AG10803 (cell line): ENCODE data around the gene POLR1H.

Experiments
- DNase-seq: peaks from one replicate; pipeline ENCODE4 v3.0.0; 2010; ENCODE audit warnings: low read depth
- H3K4me3 ChIP-seq: 2 replicates; pipeline ENCODE4 v1.5.1; 2011; ENCODE audit warnings: mild to moderate bottlenecking, low read length, control low read depth
- TF ChIP-seq, protein P1 (sequence below): conservative IDR thresholded peaks from 2 replicates; pipeline ENCODE4 v1.5.1; 2011; ENCODE audit warnings: mild to moderate bottlenecking, low read length, control low read depth, inconsistent platforms

Gene POLR1H

DNA sequence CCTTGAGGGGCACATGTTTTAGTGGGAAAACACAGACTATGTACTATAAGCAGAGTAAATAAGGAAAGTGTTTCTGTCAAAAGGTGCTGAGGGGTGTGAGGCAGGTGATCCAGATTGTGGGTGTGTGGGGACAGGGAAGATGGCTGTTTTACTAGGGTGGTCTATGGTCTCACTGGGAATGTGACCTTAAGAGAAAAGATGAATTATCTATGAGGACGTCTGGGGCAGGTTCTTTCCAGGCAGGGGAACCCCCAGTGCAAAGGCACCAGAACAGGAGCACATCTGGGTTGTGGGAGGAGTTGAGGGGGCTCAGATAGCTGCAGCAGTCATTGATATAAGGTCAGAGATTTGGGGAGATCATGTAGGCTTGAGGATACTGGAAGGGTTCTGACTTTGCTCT lies 18.2 kb upstream of the POLR1H start:
- no peak overlapping the region for H3K4me3 ChIP-seq
- TF ChIP-seq, protein P1, sequence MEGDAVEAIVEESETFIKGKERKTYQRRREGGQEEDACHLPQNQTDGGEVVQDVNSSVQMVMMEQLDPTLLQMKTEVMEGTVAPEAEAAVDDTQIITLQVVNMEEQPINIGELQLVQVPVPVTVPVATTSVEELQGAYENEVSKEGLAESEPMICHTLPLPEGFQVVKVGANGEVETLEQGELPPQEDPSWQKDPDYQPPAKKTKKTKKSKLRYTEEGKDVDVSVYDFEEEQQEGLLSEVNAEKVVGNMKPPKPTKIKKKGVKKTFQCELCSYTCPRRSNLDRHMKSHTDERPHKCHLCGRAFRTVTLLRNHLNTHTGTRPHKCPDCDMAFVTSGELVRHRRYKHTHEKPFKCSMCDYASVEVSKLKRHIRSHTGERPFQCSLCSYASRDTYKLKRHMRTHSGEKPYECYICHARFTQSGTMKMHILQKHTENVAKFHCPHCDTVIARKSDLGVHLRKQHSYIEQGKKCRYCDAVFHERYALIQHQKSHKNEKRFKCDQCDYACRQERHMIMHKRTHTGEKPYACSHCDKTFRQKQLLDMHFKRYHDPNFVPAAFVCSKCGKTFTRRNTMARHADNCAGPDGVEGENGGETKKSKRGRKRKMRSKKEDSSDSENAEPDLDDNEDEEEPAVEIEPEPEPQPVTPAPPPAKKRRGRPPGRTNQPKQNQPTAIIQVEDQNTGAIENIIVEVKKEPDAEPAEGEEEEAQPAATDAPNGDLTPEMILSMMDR = no peak

DNA sequence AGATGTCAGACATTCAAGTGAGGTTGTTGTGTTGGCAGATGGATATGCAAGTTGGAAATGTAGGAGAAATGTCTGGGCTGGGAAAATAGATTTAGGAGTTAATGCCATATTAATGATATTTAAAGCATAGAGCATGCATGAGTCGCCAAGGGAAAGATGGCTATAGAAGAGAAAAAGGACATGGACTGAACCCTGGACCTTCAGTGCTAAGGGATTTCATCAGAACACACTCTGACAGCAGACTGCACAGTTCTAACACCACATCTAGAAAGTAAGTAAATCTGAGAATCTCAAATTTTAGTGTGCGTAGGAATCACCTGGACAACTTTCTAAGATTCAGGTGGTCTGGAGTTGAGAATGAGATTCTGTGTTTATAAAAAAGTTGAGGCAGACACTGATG lies 17.3 kb upstream of the POLR1H start:
- TF ChIP-seq, protein P1 = no peak

More for the DNA sequence above, 18.2 kb upstream of the POLR1H start:
- no peak for DNase-seq

DNA sequence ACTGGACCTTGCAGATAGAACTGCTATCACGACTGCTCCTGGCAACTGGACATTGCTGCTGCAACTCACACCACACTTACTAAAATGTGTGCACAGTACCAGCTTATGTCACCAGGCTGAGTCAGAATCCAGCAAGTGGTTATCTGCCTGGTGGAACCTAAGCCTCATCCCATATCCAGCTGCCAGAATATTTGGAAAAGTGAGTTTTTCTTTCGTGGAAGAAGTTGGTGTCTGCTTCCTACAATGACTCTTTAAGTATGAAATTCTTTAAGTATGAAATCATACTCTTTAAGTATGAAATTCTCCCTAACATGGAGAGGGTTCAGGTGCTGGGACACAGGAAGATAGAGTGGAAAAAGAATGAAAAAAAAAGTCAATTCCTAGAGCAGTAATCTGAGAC lies 16.4 kb upstream of the POLR1H start:
- DNase-seq = peak; percentile 64
- no peak overlapping the region for H3K4me3 ChIP-seq
- TF ChIP-seq, protein P1 = no peak

More for the DNA sequence above, 17.3 kb upstream of the POLR1H start:
- no peak overlapping the region for H3K4me3 ChIP-seq
- no peak for DNase-seq

DNA sequence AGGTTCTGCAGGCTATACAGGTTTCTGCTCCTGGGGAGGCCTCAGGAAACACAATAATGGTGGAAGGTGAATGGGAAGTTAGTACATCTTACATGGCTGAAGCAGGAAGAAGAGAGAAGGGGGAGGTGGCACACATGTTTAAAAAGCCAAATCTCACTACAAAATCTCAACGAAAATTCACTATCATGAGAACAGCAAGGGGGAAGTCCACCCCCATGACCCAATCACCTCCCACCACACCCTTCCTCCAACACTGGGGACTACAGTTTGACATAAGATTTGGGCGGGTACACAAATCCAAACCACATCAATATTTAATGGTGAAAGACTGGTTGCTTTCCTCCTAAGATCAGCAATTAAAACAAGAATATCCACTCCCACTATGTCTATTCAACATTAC lies 13.8 kb upstream of the POLR1H start:
- H3K4me3 ChIP-seq = no peak overlapping the region

DNA sequence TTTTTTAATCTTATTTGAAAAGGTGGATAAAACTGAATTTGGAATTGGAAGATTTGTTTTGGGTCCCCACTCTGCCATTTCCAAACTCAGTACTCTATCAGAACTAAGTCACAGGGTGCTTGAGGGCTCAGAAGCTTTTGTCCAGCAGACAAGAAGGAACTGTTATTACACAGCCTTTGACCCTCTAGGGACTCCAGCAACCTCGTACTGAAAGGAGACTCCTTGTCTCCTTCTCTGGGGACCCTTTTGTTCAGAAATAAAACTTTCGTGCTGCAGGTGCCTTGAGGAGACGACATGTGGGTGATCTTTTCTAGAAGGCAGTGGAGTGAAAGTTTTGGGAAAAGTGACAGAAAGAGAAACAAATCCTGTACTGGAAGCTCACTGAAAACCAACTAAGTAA lies 7.4 kb upstream of the POLR1H start:
- no peak for DNase-seq
- no peak overlapping the region for H3K4me3 ChIP-seq
- TF ChIP-seq, protein P1 = no peak

More for the DNA sequence above, 13.8 kb upstream of the POLR1H start:
- TF ChIP-seq, protein P1 = no peak
- DNase-seq = no peak

DNA sequence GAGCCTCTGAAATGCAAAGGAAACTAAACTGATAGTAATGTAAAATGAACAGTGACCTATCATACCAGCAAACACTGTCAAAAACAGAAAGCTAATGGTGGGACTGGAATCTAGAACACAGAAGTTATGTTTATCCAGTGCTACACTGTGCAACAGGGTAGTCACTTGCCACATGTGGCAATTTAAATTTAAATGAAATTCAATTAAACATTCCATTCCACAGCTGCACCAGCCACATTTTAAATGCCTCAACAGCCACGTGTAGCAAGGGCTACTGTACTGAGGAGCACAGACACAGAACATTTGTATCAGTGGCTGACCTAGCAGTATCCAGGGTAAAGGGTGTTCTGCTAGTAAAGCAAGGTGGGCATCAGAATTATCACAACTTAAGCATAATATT lies 5.6 kb upstream of the POLR1H start:
- TF ChIP-seq, protein P1 = no peak
- H3K4me3 ChIP-seq = no peak overlapping the region
- DNase-seq = no peak

DNA sequence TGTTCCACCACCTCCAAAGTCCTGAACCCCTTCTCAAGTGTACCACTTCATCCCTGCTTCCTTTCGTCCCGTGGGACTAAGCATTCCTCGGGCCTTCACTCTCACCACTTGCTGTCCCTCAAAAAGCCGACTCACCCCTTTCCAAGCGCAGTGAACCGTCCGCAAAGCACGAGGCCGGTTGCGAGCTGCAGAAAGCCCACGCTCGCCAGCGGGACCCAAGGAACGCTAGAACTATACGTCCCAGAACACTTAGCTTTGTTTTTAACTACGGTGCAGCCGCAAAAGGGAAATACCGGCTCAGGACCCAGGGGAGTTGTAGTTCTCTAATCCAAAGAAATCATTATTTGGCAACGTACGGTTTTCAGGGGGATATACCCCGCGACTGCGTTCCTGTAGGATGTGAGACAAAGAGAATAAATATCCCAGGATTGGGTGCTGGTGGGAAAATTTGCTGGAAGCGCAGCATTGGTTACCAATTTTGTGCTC lies 416 bp upstream of the POLR1H start:
- H3K4me3 ChIP-seq = peak overlapping the region; percentile 95
- DNase-seq = peak; percentile 33
- TF ChIP-seq, protein P1 = no peak
